Astrocyte of the hippocampus (primary cell): ENCODE data around the gene CCDC106.

ENCODE experiments used
- DNase-seq: peaks from one replicate; pipeline ENCODE4 v3.0.0; 2011; ENCODE audit warnings: low read depth, low spot score

CCDC106 gene

DNA sequence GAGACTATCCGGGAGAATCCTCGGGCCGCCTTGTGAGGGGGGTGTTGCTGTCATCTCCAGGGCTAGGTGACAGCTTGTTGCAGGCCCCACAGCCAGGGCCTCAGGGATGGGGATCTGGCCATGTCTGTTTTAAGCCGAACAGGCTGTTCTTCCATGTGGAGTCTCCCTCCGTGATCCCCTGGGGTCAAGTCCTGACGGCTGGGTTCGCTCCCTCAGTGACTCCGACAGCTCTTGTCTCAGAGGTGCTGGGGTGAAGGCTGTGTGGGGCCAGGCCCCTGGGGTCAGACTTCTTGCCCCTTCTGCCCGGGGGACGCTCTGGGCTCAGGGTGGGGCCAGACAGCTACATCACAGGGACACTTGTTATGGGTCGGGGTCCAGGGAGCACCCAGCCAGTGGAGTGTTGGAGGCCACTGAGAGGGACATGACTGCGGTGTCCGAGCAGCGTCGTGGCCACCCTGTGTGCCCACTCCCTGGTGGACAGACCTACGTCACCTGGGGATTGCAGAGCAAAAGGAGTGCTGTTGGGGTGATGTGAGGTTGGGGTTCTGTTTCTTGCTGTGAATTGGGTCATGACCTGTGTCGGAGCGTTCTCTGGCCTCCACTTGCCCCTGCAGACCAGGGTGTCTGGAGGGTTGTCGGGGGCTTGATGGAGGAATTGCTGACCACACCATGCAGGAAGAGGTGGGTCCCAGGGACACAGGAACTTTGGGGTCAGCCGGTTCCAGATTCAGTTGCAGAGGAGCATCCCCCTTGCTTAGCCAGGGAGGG lies 48.5 kb downstream of the CCDC106 start:
- DNase-seq, result no peak

DNA sequence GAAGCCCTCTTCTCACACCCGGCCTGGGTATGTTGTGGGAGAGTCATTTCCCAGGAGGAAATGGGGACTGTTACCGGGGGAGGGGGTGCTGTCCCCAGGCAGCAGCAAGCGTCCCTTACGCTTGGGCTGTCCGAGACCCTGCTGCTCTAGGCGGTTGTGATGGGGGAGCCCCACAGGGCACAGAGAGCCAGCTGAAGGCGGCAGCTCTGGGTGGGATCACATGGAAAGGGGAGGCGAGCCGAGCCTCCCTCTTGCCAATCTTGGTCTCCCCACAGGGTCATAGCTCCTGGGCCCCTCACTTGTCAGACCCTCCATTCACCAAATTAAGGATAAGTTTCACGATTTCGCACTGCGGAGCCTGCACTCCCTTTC lies 49.0 kb downstream of the CCDC106 start:
- no peak for DNase-seq

DNA sequence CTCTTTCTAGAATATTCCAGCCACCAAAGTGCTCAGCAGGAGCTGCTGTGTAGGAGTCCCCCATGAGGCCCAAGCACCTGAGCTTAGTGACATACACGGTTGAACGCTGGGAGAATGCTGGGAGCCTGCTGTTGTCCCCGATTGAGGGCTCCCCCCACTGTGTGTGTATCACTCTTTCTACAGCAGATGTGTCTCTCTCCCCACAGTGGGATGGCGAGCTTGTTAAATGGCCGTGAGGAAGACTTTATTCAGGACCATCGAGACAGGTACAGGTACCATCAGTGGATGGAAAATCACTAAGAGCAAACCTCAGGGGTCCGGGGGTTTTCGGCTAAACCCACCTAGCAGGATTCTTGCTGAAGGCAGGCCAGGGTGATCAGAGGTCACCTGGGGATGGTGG lies 49.7 kb downstream of the CCDC106 start:
- no peak for DNase-seq

DNA sequence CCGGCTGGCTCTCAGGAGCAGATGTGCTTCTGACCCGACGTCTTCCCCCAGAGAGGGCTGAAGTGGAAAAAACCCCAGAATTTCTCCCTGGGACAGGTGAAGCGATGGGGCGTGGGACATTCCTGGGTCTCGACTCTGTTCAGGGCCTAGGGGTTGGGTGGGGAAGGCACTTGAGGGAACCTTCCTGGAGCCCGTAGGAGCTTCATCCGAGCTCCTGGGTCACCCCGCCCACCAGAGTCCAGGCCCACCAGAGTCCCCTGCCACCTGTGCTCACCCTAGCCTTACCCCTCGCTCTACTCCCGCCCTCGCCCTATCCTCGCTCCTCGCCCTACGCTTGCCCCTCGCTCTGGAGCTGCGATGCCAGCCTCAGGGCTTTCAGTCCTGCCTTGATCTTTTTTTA lies 50.2 kb downstream of the CCDC106 start:
- DNase-seq, result no peak

DNA sequence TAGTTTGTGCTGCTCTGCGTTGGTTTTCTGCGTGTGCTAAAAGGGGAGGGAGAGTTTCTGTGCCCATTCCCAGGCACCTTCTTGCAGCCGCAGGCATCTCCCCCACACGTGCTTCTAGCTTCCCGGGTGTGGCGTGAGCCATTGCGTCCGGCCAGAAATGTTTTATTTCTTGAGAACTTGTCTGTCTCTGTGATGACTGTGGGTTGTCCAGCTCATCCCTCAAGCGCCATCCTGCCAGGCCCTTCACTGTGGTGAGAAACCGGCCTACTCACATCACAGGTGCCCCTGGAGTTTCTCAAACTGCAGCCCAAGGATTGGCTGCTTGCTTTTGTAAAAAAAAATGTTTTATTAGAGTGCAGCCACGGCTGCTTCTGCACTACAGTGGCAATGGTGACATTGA lies 51.2 kb downstream of the CCDC106 start:
- DNase-seq, result no peak

DNA sequence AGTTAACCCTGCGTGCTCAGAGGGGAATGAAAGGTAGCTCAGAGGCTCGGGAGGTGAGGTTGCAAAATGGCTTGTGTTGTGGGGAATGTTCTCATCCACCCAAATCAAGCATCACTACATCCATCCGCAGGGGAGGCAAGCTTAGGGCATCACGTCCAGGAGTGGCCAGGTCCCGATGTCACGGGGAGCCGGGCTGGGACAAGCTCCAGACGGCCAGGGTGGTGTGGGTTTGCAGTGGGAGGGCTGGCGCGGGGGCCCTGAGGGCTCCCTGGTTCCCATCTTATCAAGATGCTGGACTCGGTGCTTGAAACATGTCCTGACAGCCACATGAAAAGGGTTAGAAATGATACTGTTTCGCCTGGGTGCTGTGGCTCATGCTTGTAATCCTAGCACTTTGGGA lies 52.8 kb downstream of the CCDC106 start:
- DNase-seq, result no peak

DNA sequence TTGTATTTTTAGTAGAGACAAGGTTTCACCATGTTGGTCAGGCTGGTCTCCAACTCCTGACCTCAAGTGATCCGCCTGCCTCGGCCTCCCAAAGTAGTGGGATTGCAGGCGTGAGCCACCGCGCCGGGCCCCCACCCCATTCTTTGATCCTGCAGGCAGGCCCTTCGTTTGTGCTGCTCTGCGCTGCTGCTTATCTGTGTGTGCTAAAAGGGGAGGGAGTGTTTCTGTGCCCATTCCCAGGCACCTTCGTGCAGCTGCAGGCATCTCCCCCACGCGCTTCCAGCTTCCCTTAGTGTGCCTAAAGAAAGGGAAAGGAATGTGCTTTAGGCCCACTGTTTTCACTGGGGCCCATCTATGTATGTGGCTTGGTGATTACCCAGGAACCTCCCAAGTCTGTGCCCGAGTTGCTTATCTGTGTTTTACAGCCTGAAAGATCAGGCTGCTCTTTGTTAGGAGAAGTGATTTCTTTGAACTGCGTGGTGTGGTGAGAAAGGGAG lies 54.2 kb downstream of the CCDC106 start:
- DNase-seq, result peak; percentile 29
